IMR-90 (cell line): Measurements from ENCODE around the gene YAE1. TPM values are rescaled to one million over a fixed set of nuclear protein-coding genes. Genes with fewer than 3 reads are reported as not detected.

Experiments
- ATAC-seq: fragments of 200-7000 bp; cut with Tn5 transposase; 2 replicates; pipeline ENCODE4 v1.9.1; 2020; ENCODE audit warnings: low read depth, mild to moderate bottlenecking, moderate library complexity
- BruUV-seq: library from RNA; stranded (reverse); fragments of 400-500 nt; replicated peaks from 2 replicates; lab custom pipeline; 2021; lab: Mats Ljungman, UMichigan
- CTCF ChIA-PET: fragments of 300-600 bp; formaldehyde crosslinking; extraction: SDS; loops from one replicate; lab custom pipeline; 2021; ENCODE audit warnings: antibody characterized with exemption; lab: Yijun Ruan, JAX
- POLR2A ChIA-PET: fragments of 300-600 bp; sonication (Branson Sonifier 250); formaldehyde crosslinking; loops from one replicate; lab custom pipeline; 2022; ENCODE audit warnings: antibody characterized with exemption; ENCODE audit not compliant: unreplicated experiment; lab: Charles Lee
- DNase-seq: peaks from one replicate; pipeline ENCODE4 v3.0.0; 2013
- H2AFZ ChIP-seq: replicated peaks from 2 replicates; pipeline ENCODE3; 2013; ENCODE audit warnings: low read length, mild to moderate bottlenecking; ENCODE audit not compliant: poor library complexity
- H2AK5ac ChIP-seq: 2 replicates; pipeline ENCODE4 v1.6.1; 2013; ENCODE audit warnings: low read depth, low read length, inconsistent platforms
- H2AK9ac ChIP-seq: replicated peaks from 2 replicates; pipeline ENCODE3; 2013; ENCODE audit warnings: mild to moderate bottlenecking, low read depth, low read length, moderate library complexity; ENCODE audit not compliant: poor library complexity
- H2BK120ac ChIP-seq: 2 replicates; pipeline ENCODE4 v1.6.1; 2013; ENCODE audit warnings: low read depth, low read length, inconsistent platforms
- H2BK15ac ChIP-seq: 3 replicates; pipeline ENCODE4 v1.6.1; 2013; ENCODE audit warnings: low read depth, low read length, inconsistent platforms
- H2BK20ac ChIP-seq: 2 replicates; pipeline ENCODE4 v1.6.1; 2013; ENCODE audit warnings: low read depth, mild to moderate bottlenecking, inconsistent platforms, low read length, moderate library complexity
- H2BK5ac ChIP-seq: 2 replicates; pipeline ENCODE4 v1.6.1; 2013; ENCODE audit warnings: mild to moderate bottlenecking, low read depth, low read length, inconsistent platforms; ENCODE audit not compliant: poor library complexity, severe bottlenecking
- H3K14ac ChIP-seq: replicated peaks from 2 replicates; pipeline ENCODE4 v1.6.1; 2013; ENCODE audit warnings: low read depth, low read length, inconsistent platforms
- H3K18ac ChIP-seq: 2 replicates; pipeline ENCODE4 v1.6.1; 2013; ENCODE audit warnings: low read depth, low read length, control low read depth
- H3K23ac ChIP-seq: 2 replicates; pipeline ENCODE4 v1.6.1; 2013; ENCODE audit warnings: low read depth, low read length, inconsistent platforms
- H3K27ac ChIP-seq: 2 replicates; pipeline ENCODE4 v1.5.1; 2013; ENCODE audit warnings: mild to moderate bottlenecking, control low read depth, low read length; ENCODE audit not compliant: insufficient read depth
- H3K27me3 ChIP-seq: 2 replicates; pipeline ENCODE4 v1.6.1; 2013; ENCODE audit warnings: low read length; ENCODE audit not compliant: control insufficient read depth, insufficient read depth
- H3K36me3 ChIP-seq: 2 replicates; pipeline ENCODE4 v1.6.1; 2013; ENCODE audit warnings: low read length, mixed read lengths; ENCODE audit not compliant: control insufficient read depth, insufficient read depth
- H3K4ac ChIP-seq: 2 replicates; pipeline ENCODE4 v1.6.1; 2013; ENCODE audit warnings: low read depth, low read length, inconsistent platforms
- H3K4me1 ChIP-seq: 2 replicates; pipeline ENCODE4 v1.6.1; 2013; ENCODE audit warnings: low read length, mixed read lengths; ENCODE audit not compliant: control insufficient read depth, insufficient read depth
- H3K4me2 ChIP-seq: 2 replicates; pipeline ENCODE4 v1.6.1; 2013; ENCODE audit warnings: low read depth, mild to moderate bottlenecking, control low read depth, low read length, moderate library complexity
- H3K4me3 ChIP-seq: 2 replicates; pipeline ENCODE4 v1.5.1; 2013; ENCODE audit warnings: low read depth, mild to moderate bottlenecking, control low read depth, low read length, moderate library complexity; ENCODE audit not compliant: insufficient read depth
- H3K56ac ChIP-seq: 2 replicates; pipeline ENCODE4 v1.6.1; 2013; ENCODE audit warnings: low read length, inconsistent platforms; ENCODE audit not compliant: insufficient read depth; ENCODE audit errors: extremely low read depth
- H3K79me1 ChIP-seq, 2 experiments: 2 replicates each; pipeline ENCODE4 v1.6.1; 2013; ENCODE audit warnings: low read length in 2 of 2, inconsistent platforms in 1 of 2, low read depth in 1 of 2
- H3K9ac ChIP-seq: 2 replicates; pipeline ENCODE4 v1.6.1; 2013; ENCODE audit warnings: low read depth, low read length, control low read depth
- H3K9me1 ChIP-seq: 2 replicates; pipeline ENCODE4 v1.6.1; 2013; ENCODE audit warnings: low read length, inconsistent platforms; ENCODE audit not compliant: insufficient read depth
- H3K9me3 ChIP-seq: 2 replicates; pipeline ENCODE4 v1.6.1; 2013; ENCODE audit warnings: low read length; ENCODE audit not compliant: control insufficient read depth, insufficient read depth
- H4K20me1 ChIP-seq: 2 replicates; pipeline ENCODE4 v1.6.1; 2013; ENCODE audit warnings: low read length, inconsistent platforms; ENCODE audit not compliant: insufficient read depth
- H4K5ac ChIP-seq: 2 replicates; pipeline ENCODE4 v1.6.1; 2013; ENCODE audit warnings: mild to moderate bottlenecking, low read depth, low read length, control low read depth
- H4K8ac ChIP-seq, 2 experiments: 2 replicates each; pipeline ENCODE4 v1.6.1; 2013; ENCODE audit warnings: low read depth in 2 of 2, low read length in 2 of 2, control low read depth in 1 of 2, inconsistent platforms in 1 of 2
- H4K91ac ChIP-seq: 2 replicates; pipeline ENCODE4 v1.6.1; 2013; ENCODE audit warnings: low read depth, low read length, inconsistent platforms; ENCODE audit not compliant: insufficient read depth
- BHLHE40 ChIP-seq: fragments of 150-350 bp; IDR thresholded peaks from 2 replicates; pipeline ENCODE4 v1.6.1; 2016; ENCODE audit warnings: mild to moderate bottlenecking, low read depth, low read length
- CEBPB ChIP-seq: IDR thresholded peaks from 2 replicates; pipeline ENCODE4 v1.6.1; 2012; ENCODE audit warnings: low read depth, low read length, improper control_type of control experiment
- CHD1 ChIP-seq: IDR thresholded peaks from 2 replicates; pipeline ENCODE4 v1.6.1; 2012; ENCODE audit warnings: low read depth, low read length, improper control_type of control experiment
- FOS ChIP-seq: fragments of 150-350 bp; IDR thresholded peaks from 2 replicates; pipeline ENCODE4 v1.6.1; 2016; ENCODE audit warnings: low read depth, low read length
- MAFK ChIP-seq: IDR thresholded peaks from 2 replicates; pipeline ENCODE4 v1.6.1; 2012; ENCODE audit warnings: low read depth, low read length, improper control_type of control experiment
- MAZ ChIP-seq: IDR thresholded peaks from 2 replicates; pipeline ENCODE4 v1.6.1; 2012; ENCODE audit warnings: low read depth, mild to moderate bottlenecking, low read length, improper control_type of control experiment, moderate library complexity, borderline replicate concordance
- MXI1 ChIP-seq: IDR thresholded peaks from 2 replicates; pipeline ENCODE4 v1.6.1; 2012; ENCODE audit warnings: low read depth, mild to moderate bottlenecking, low read length, moderate library complexity, borderline replicate concordance
- NFE2L2 ChIP-seq: fragments of 150-350 bp; IDR thresholded peaks from 2 replicates; pipeline ENCODE4 v1.6.1; 2016; ENCODE audit warnings: low read depth, mild to moderate bottlenecking, low read length
- POLR2A ChIP-seq: IDR thresholded peaks from 2 replicates; pipeline ENCODE4 v1.6.1; 2012; ENCODE audit warnings: mild to moderate bottlenecking, low read depth, low read length
- RAD21 ChIP-seq: IDR thresholded peaks from 2 replicates; pipeline ENCODE4 v1.6.1; 2012; ENCODE audit warnings: low read length, improper control_type of control experiment
- RCOR1 ChIP-seq: IDR thresholded peaks from 2 replicates; pipeline ENCODE4 v1.6.1; 2012; ENCODE audit warnings: mild to moderate bottlenecking, low read length, improper control_type of control experiment; ENCODE audit not compliant: insufficient replicate concordance
- RFX5 ChIP-seq: IDR thresholded peaks from 2 replicates; pipeline ENCODE4 v1.8.0; 2012; ENCODE audit warnings: low read depth, mild to moderate bottlenecking, low read length, moderate library complexity
- SMC3 ChIP-seq: fragments of 150-350 bp; IDR thresholded peaks from 2 replicates; pipeline ENCODE4 v1.6.1; 2016; ENCODE audit warnings: low read depth, mild to moderate bottlenecking, antibody characterized with exemption, low read length, moderate library complexity
- WGBS, 2 experiments: methylation state at CpG; one replicate each; pipeline versions ENCODE4 v1.1.5 to v1.1.7; 2013; ENCODE audit warnings: missing lambda C conversion rate in 2 of 2; ENCODE audit not compliant: insufficient read length in 1 of 2; ENCODE audit errors: extremely low coverage in 2 of 2; 5-methylcytosine and 5-hydroxymethylcytosine counted together
- dilution Hi-C: fragments of 300-500 bp; cut with HindIII; formaldehyde crosslinking; loops from one replicate; pipeline ENCODE4 v1.14.3; 2018; ENCODE audit warnings: low sequenced_read_pairs; ENCODE audit not compliant: unreplicated experiment
- in situ Hi-C: fragments of 300-500 bp; cut with MboI; formaldehyde crosslinking; loops from 3 replicates; pipeline ENCODE4 v1.14.3; 2019; ENCODE audit warnings: low sequenced_read_pairs, inconsistent platforms, mixed read lengths
- intact Hi-C: fragments of 100-400 bp; cut with micrococcal nuclease; formaldehyde crosslinking; loops from 2 replicates; pipeline ENCODE4 v1.10.0; 2022
- polyA plus RNA-seq, 3 experiments: library from polyadenylated mRNA; depleted of rRNA; stranded (reverse); fragments of >200 nt; gene quantifications; 2 replicates each; pipeline ENCODE4 v1.2.3, GENCODE V29; 2012; ENCODE audit warnings: low replicate concordance in 1 of 3
- total RNA-seq: library from RNA; depleted of rRNA; stranded (reverse); fragments of >200 nt; gene quantifications from 2 replicates; pipeline ENCODE4 v1.2.3, GENCODE V29; 2012
- TF ChIP-seq, protein P1 (sequence below): conservative IDR thresholded peaks from 2 replicates; pipeline ENCODE4 v1.5.1; 2012; ENCODE audit warnings: mild to moderate bottlenecking, low read depth, low read length, improper control_type of control experiment
- TF ChIP-seq, protein P2 (sequence below): fragments of 150-350 bp; IDR thresholded peaks from 2 replicates; pipeline ENCODE4 v1.6.1; 2016; ENCODE audit warnings: low read depth, mild to moderate bottlenecking, low read length, moderate library complexity, borderline replicate concordance
- TF ChIP-seq, protein P3 (sequence below): fragments of 150-350 bp; IDR thresholded peaks from 2 replicates; pipeline ENCODE4 v1.6.1; 2017; ENCODE audit warnings: mild to moderate bottlenecking, antibody characterized with exemption, low read length, low read depth

YAE1 gene
- total and polyA plus RNA-seq, 2 of the 4 experiments (the other 2 are of a cell fraction) = 28.6 to 36.7 TPM

DNA sequence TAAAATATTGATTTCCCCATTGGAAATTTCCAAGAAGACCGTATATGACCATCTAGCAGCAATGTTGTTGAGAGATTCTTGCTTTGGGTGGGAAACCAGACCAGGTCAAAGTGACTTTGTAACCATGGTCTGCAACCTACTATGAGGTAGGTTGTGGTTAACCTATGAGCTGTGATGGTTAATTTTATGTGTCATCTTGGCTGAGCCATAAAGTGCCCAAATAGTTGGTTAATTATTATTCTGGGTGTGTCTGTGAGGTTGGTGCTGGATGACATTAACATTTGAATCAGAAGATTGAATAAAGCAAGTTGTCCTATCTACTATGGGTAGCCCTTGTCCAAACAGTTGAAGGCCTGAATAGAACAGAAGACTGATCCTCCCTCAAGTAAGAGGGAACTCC is 38.9 kb downstream of the YAE1 start:
- Histone ChIP-seq H3K4me2 (no peak overlapping the region), H4K91ac (no peak overlapping the region), H3K36me3 (no peaks in the 10 kb centered on the region), H2BK120ac (peak overlapping the region; percentile 33; the same call in 1 of the 2 replicates), H3K4me3 (no peak overlapping the region), H3K27me3 (no peaks in the 10 kb centered on the region), H2AFZ (no peak overlapping the region), H2BK5ac (no peak overlapping the region), H3K79me1 (peaks cover 0 to 4% of the 10 kb centered on the region in 2 experiments; a peak in 1 of 4 replicates), H2BK15ac (peak overlapping the region; percentile 11; the same call in 1 of the 3 replicates), H2BK20ac (peak overlapping the region; percentile 26; the same call in 1 of the 2 replicates), H3K9me1 (peaks cover 3% of the 10 kb centered on the region; the same call in 1 of the 2 replicates), H3K9ac (no peak overlapping the region), H2AK5ac (no peak overlapping the region), H3K9me3 (no peaks in the 10 kb centered on the region), H3K18ac (no peak overlapping the region), H3K27ac (no peak overlapping the region), H2AK9ac (no peak overlapping the region), H3K4ac (no peak overlapping the region), H4K5ac (no peak overlapping the region), H3K23ac (peak overlapping the region; percentile 23; the same call in 1 of the 2 replicates), H4K20me1 (no peaks in the 10 kb centered on the region), H3K56ac (no peak overlapping the region), H3K4me1 (peaks cover 14% of the 10 kb centered on the region), H4K8ac (no peak overlapping the region), H3K14ac (no peak overlapping the region)
- dilution Hi-C loops = no loop called here
- TF ChIP-seq, protein P1, sequence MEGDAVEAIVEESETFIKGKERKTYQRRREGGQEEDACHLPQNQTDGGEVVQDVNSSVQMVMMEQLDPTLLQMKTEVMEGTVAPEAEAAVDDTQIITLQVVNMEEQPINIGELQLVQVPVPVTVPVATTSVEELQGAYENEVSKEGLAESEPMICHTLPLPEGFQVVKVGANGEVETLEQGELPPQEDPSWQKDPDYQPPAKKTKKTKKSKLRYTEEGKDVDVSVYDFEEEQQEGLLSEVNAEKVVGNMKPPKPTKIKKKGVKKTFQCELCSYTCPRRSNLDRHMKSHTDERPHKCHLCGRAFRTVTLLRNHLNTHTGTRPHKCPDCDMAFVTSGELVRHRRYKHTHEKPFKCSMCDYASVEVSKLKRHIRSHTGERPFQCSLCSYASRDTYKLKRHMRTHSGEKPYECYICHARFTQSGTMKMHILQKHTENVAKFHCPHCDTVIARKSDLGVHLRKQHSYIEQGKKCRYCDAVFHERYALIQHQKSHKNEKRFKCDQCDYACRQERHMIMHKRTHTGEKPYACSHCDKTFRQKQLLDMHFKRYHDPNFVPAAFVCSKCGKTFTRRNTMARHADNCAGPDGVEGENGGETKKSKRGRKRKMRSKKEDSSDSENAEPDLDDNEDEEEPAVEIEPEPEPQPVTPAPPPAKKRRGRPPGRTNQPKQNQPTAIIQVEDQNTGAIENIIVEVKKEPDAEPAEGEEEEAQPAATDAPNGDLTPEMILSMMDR = no peak
- TF ChIP-seq POLR2A (no peak), CEBPB (no peak), MAFK (no peak), MAZ (no peak), MXI1 (no peak), SMC3 (no peak), FOS (no peak), NFE2L2 (no peak), RCOR1 (no peak), BHLHE40 (no peak), RFX5 (no peak), CHD1 (no peak), RAD21 (no peak)
- TF ChIP-seq, protein P2, sequence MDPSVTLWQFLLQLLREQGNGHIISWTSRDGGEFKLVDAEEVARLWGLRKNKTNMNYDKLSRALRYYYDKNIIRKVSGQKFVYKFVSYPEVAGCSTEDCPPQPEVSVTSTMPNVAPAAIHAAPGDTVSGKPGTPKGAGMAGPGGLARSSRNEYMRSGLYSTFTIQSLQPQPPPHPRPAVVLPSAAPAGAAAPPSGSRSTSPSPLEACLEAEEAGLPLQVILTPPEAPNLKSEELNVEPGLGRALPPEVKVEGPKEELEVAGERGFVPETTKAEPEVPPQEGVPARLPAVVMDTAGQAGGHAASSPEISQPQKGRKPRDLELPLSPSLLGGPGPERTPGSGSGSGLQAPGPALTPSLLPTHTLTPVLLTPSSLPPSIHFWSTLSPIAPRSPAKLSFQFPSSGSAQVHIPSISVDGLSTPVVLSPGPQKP = no peak
- TF ChIP-seq, protein P3, sequence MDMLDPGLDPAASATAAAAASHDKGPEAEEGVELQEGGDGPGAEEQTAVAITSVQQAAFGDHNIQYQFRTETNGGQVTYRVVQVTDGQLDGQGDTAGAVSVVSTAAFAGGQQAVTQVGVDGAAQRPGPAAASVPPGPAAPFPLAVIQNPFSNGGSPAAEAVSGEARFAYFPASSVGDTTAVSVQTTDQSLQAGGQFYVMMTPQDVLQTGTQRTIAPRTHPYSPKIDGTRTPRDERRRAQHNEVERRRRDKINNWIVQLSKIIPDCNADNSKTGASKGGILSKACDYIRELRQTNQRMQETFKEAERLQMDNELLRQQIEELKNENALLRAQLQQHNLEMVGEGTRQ = no peak
- ATAC-seq (no peak), DNase-seq (peak; percentile 62)
- CTCF ChIA-PET = no interaction called here
- POLR2A ChIA-PET = no interaction called here
- WGBS, 2 experiments = no CpG with 5 or more reads among the region's 1 CpG
- BruUV-seq = no TSS peak
- in situ Hi-C loops = no loop called here
- intact Hi-C loops = no loop called here
